Measurements from ENCODE around the gene ARF6. TPM values are rescaled to one million over a fixed set of nuclear protein-coding genes. Genes with fewer than 3 reads are reported as not detected.

ARF6 gene
- polyA plus RNA-seq, 1 experiment = 21.8 TPM

GRCh38 chr14:49942090-49942489, 49.2 kb downstream of the ARF6 start:
- Histone ChIP-seq H3K36me3 (ENCODE audit: control insufficient read depth, insufficient read depth, low read length) (no peaks in the 10 kb centered on the region), H3K27me3 (ENCODE audit: control insufficient read depth, insufficient read depth, low read length) (no peaks in the 10 kb centered on the region), H3K4me3 (ENCODE audit: low read depth, low read length) (no peak overlapping the region)
- DNase-seq (ENCODE audit: low read depth) = no peak
- ChIA-PET POLR2A (no interaction called here), CTCF (no interaction called here)
- no peak for TF ChIP-seq CTCF (IDR thresholded peaks at IDR 0.05; ENCODE audit: insufficient read depth, low read depth, low read length)

- no peak for DNase-seq (ENCODE audit: low read depth)
- H3K4me3 ChIP-seq (ENCODE audit: low read depth, low read length) = no peak overlapping the region
- POLR2A ChIA-PET = no interaction called here
- CTCF ChIA-PET = no interaction called here
- no peaks in the 10 kb centered on the region for H3K27me3 ChIP-seq (ENCODE audit: control insufficient read depth, insufficient read depth, low read length)
- no peaks in the 10 kb centered on the region for H3K36me3 ChIP-seq (ENCODE audit: control insufficient read depth, insufficient read depth, low read length)
- no peak for TF ChIP-seq CTCF (IDR thresholded peaks at IDR 0.05; ENCODE audit: insufficient read depth, low read depth, low read length)
Observed at GRCh38 chr14:49944501-49944900, 51.6 kb downstream of the ARF6 start.

- H3K36me3 ChIP-seq (ENCODE audit: control insufficient read depth, insufficient read depth, low read length) = no peaks in the 10 kb centered on the region
- no peak for DNase-seq (ENCODE audit: low read depth)
- H3K4me3 ChIP-seq (ENCODE audit: low read depth, low read length) = no peak overlapping the region
- CTCF ChIA-PET = interaction anchor here (1.8 kb wide), 1 partner anchor 84 kb away, joined by 5 read pairs; no protein-coding TSS in a partner anchor
- no peak for TF ChIP-seq CTCF (IDR thresholded peaks at IDR 0.05; ENCODE audit: insufficient read depth, low read depth, low read length)
- no peaks in the 10 kb centered on the region for H3K27me3 ChIP-seq (ENCODE audit: control insufficient read depth, insufficient read depth, low read length)
- POLR2A ChIA-PET = interaction anchor here (0.8 kb wide), 1 partner anchor 93 kb away, joined by 3 read pairs; no protein-coding TSS in a partner anchor
Observed at GRCh38 chr14:49945448-49946319, 52.8 kb downstream of the ARF6 start.

Small RNA genes lying within 50 kb of the gene (small RNA-seq; reads per million reads assigned to genes)
- gene RF00017 (ENCODE audit: insufficient read length, low read depth, low replicate concordance) = not detected
- gene RN7SL2 (ENCODE audit: insufficient read length, low read depth, low replicate concordance) = not detected
- not detected for gene RN7SL3 (ENCODE audit: insufficient read length, low read depth, low replicate concordance)
- not detected for gene RNU6-189P (ENCODE audit: insufficient read length, low read depth, low replicate concordance)

Other genes starting within 250 kb of the ARF6 start
- gene POLE2, start 204.9 kb upstream of the ARF6 start, polyA plus RNA-seq (2011; rRNA removed) = 3.3 and 5.8 TPM in 2 replicates
- 0.25 and 0.82 TPM in 2 replicates for gene KLHDC1, start 200.0 kb upstream of the ARF6 start, polyA plus RNA-seq (2011; rRNA removed)
- 47.3 and 66.1 TPM in 2 replicates for gene KLHDC2, start 124.9 kb upstream of the ARF6 start, polyA plus RNA-seq (2011; rRNA removed)
- 12.6 and 28.5 TPM in 2 replicates for gene NEMF, start 40.3 kb upstream of the ARF6 start, polyA plus RNA-seq (2011; rRNA removed)
- 3.8 and 5.3 TPM in 2 replicates for gene VCPKMT, start 223.5 kb downstream of the ARF6 start, polyA plus RNA-seq (2011; rRNA removed)